Inflammatory macrophage treated with lipopolysaccharide for 1 hour (primary cell): Measurements from ENCODE around the gene PHKG2.

Source experiments
- DNase-seq, 2 donors: peaks; one replicate each; pipeline ENCODE4 v3.0.0-alpha.2; 2020 to 2022

Gene PHKG2

DNA sequence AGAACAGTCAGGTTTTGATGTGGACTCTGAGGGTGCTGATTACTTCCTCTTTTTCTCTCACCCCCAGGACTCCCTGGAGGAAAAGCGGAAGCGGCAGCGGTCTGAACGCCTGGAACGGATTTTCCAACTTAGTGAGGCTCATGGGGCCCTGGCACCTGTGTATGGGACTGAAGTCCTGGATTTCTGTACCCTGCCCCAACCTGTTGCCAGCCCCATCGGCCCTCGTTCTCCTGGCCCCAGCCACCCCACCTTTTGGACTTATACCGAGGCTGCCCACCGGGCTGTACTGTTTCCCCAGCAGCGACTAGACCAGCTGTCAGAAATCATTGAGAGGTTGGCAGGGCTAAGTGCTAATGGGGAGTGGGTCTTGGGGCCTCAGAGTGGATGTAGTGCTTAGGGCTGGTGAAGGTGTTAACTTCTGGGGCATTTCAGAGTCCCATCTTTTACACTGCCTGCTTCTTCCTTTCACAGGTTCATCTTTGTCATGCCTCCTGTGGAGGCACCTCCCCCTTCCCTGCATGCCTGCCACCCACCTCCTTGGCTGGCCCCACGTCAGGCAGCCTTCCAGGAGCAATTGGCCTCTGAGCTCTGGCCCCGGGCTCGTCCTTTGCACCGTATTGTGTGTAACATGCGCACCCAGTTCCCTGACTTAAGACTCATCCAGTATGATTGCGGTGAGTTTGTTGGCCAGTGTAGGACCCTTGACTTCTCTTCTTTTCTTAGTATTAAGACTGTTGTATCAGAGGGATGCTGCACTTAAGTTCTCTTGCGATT is 19.1 kb upstream of the PHKG2 start:
- peak; percentile 77 to 80 for DNase-seq

DNA sequence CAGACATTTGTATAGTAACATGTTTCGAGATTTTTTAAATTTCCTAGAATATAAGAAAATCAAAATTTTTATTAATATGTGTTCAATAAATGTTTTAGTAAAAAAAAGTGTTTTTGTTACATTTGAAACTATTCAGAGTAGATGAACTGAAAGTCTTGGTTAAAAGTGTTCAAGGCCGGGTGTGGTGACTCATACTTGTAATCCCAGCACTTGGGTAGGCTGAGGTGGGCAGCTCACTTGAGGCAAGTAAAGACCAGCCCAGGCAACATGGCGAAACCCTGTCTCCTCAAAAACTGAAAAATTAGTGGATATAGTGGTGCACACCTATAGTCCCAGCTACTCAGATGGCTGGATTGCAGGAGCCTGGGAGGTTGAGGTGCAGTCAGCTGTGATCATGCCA is 16.8 kb upstream of the PHKG2 start:
- DNase-seq: no peak

DNA sequence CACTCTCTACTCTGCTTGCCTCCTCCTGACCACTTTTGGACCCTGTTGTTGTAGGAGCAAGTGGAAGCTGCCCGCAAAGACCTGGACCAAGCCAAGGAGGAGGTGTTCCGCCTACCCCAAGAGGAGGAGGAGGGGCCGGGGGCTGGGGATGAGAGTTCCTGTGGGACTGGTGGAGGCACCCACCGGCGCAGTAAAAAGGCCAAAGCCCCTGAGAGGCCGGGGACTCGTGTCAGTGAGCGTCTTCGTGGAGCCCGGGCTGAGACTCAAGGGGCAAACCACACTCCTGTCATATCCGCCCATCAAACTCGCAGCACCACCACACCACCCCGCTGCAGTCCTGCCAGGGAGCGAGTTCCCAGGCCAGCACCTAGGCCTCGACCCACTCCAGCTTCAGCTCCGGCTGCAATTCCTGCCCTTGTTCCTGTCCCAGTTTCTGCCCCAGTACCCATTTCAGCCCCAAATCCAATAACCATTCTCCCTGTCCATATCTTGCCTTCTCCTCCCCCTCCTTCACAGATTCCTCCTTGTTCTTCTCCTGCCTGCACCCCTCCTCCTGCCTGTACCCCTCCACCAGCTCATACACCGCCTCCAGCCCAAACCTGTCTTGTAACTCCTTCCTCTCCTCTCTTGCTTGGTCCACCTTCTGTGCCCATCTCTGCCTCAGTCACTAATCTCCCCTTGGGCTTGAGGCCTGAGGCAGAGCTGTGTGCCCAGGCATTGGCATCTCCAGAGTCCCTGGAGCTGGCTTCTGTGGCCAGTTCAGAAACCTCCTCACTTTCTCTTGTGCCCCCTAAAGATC is 11.0 kb upstream of the PHKG2 start:
- DNase-seq: no peak

DNA sequence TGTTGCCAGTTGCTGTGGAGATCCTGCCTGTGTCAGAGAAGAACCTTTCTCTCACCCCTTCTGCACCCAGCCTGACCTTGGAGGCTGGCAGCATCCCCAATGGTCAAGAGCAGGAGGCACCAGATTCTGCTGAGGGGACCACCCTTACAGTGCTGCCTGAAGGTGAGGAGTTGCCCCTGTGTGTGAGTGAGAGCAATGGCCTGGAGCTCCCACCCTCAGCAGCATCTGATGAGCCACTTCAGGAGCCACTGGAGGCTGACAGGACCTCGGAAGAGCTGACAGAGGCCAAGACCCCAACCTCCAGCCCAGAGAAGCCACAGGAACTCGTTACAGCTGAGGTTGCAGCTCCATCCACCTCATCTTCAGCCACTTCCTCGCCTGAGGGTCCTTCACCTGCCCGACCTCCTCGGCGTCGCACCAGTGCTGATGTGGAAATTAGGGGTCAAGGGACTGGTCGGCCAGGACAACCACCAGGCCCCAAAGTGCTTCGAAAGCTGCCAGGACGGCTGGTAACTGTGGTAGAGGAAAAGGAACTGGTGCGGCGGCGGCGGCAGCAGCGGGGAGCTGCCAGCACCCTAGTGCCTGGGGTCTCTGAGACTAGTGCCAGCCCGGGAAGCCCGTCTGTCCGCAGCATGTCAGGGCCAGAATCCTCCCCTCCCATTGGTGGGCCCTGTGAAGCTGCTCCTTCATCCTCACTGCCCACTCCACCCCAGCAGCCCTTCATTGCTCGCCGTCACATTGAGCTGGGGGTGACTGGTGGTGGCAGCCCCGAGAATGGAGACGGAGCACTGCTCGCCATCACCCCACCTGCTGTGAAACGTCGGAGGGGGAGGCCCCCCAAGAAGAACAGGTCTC is 10.2 kb upstream of the PHKG2 start:
- no peak for DNase-seq

DNA sequence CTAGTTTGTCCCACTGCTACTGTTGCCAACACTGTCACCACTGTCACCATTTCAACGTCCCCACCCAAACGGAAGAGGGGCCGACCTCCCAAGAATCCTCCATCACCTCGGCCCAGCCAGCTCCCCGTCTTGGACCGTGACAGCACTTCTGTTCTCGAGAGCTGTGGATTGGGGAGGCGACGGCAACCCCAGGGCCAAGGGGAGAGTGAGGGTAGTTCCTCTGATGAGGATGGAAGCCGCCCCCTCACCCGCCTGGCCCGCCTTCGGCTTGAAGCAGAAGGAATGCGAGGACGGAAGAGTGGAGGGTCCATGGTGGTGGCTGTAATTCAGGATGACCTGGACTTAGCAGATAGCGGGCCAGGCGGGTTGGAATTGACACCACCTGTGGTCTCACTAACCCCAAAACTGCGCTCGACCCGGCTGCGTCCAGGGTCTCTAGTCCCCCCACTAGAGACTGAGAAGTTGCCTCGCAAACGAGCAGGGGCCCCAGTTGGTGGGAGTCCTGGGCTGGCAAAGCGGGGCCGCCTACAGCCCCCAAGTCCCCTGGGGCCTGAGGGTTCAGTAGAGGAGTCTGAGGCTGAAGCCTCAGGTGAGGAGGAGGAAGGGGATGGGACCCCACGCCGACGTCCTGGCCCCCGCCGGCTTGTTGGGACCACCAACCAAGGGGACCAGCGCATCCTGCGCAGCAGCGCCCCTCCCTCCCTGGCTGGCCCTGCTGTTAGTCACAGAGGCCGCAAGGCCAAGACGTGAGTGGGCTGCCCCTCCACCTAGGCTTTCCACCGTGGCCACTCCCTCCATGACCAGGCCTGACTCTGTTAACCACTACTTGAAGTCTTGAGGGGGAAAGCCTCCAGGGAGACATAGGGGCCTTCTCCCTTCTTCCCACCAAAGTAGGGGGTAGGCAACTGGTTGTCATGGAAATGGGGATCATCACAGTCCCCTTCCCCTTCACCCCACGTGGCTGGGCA is 9.0 kb upstream of the PHKG2 start:
- no peak for DNase-seq

DNA sequence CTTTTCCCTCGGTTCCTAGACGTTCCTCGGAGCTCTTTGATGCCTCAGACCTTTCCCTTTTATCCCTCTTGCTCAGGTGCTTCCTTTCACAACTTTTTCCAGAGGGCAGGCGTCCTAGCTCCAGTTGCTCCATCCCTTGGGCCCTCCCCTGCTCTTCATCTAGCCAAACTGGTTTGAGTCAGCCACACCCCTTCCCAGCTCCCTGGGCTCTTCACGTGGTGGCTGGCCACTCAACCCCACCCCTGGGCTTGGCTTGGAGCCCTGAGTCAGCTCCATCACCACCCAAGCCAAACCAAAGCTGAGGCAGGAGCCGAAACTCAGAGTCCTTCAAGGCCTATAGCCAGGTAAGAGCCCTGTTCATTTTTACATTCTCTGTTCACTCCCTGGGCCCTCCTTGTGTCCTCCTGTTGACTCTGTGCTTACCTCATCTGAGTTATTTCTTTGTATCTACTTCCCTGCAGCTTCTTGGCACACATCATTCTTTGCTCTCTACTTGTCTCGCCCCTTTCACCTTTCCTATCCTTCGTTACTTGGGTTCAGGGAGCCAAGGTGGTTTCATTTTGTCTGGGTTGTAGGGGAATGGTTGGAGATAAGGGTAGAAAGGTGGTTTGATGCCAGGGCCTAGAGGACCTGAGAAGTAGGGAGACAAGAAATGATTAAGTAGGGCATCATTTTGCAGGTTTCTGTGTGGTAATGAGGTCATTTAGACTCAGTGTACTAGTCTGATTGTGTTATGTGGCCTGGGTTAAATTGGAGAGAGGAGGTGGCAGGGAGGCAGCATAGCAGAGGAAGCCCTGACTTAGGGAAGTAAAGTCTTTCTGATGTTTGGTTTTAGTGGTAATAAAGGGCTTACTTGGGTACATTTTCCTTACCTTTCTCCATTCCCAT is 7.6 kb upstream of the PHKG2 start:
- no peak for DNase-seq

DNA sequence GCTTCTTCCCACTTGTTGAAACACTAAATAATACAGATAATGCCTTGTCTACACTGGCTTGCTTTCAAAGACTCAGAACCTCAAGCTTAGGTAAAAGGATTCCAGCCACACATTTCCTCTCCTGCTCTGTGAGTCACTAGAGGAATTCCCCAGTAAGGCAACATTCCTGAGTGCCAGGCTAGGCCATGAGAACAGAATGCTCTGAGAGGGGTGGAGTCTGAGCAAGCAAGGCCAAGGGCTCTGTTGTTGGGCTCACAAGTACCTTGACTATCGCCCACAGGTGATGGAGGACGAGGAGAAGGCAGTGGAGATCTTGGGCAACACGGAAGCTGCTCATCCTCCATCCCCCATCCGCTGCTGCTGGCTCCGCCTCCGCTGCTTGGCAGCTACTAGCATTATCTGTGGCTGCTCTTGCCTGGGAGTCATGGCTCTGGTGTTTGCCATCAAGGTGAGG is 6.7 kb upstream of the PHKG2 start:
- peak in 1 of 2 donors; percentile 40 for DNase-seq

DNA sequence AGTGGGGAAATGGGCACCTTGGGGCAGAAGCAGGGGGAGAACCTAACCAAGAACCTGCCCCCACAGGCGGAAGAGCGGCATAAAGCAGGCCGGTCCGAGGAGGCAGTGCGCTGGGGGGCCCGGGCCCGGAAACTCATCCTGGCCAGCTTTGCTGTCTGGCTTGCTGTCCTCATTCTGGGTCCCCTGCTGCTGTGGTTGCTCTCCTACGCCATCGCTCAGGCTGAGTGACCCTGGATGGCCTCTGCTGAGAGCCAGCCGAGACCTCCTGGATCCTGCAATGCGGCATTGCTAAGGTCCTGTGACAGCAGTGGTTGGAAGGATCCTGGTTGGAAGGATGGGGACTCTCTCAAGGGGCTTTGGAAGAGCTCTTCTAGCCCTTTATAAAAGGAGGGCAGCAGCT is 4.5 kb upstream of the PHKG2 start:
- DNase-seq: no peak

DNA sequence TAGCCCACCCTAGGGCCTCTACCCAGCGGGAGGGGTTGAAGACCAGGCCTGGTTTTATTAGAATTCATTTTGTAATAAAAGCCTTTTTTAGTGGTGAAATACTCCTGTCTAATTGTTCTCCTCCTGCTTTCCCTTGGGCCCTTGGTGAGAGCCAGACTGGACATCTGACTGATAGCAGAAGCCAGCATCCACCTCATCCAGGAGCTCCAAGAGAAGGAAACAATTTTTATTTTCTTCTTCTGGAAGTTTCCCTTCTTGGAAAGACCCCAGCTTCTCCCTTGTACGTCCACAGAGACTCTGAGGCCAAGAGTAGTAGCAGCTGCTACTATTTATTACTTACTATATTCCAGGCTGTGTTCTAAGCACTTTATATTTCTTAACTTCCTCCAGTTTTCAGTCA is 4.0 kb upstream of the PHKG2 start:
- no peak for DNase-seq

DNA sequence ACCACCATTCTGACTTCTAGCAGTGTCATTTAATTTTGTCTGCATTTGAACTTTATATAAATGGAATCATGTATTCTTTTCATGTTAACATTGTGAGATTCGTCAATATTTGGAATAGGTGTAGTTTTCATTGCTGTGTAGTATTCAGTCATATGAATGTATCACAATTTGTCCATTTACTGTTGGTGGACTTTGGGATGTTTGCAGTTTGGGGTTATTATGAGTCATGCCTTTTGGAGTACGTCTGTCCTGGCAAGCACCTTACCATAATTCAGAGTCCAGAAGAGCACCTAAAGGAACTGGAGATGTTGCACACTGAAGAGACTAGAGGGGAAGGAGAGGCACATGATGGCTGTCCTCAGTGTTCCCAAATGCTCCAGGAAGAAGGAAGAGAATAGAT is 3.1 kb upstream of the PHKG2 start:
- no peak for DNase-seq

DNA sequence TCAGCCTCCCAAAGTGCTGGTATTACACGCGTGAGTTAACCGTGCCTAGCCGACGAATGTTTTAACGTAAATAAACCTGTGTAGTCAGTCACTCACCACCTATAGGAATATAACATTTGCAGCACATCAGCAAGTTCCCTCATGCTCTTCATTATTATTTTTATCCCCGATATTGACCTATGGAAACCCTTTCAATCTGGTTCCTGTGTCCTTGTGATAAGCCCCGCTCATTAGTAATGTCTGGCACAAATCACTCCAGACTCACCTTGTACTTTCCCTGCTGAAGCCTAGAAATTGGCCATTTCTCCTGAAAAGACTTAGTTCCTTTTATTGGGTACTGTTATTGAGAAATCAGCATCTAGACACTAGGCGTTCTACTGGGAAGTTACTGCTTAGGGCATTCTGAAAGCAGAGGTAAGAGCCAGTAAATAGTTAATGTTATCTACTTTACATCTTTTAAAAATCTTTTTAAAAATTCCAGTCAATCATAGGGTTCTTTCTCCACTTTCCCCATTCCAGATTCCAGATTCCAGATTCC is 1.5 kb upstream of the PHKG2 start:
- peak; percentile 53 to 68 for DNase-seq

DNA sequence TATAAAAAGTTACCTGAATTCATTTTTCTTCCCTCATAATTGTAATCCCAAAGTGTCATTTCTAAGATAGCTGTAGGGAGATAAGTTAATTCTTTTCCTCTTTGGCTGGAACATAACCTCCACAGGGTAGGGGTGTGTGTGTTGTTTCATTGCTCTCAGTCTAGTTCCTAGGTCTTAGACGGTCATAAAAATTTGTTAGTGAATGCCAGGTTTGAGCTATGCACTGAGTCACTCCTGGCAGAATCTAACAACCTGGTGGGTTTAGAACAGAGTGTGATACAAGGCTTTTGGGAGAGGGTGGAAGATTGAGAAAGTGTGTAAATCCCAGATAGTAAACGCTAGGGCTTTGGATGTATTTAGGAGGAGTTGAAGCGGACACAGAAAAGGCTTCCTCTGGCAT is 894 bp upstream of the PHKG2 start:
- DNase-seq: no peak

DNA sequence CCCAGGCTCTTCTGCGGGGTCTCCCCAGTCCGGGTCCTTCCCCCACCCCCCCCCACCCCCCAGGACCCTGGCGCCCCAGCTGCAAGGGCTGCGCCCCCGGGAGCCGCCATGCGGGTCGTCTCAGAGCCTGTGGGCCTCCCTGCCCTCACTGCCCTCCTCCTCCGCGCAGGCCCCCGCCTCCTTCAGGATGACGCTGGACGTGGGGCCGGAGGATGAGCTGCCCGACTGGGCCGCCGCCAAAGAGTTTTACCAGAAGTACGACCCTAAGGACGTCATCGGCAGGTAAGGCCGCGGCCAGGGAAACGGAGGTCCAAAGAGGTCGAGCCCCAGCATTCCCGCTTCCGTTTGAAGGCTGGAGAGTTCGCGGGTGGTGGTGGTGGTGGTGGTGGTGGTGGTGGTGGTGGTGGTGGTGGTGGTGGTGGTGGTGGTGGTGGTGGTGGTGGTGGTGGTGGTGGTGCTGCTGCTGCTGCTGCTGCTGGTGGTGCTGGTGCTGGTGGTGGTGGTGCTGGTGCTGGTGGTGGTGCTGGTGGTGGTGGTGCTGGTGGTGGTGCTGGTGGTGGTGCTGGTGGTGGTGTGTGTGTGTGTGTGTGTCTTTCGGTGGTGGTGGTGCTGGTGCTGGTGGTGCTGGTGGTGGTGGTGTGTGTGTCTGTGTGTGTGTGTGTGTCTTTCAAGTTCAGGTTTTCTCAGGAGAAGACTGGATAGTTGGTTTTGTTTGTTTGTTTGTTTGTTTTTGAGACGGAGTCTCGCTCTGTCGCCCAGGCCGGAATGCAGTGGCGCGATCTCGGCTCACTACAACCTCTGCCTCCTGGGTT is 615 bp downstream of the PHKG2 start:
- DNase-seq: no peak

DNA sequence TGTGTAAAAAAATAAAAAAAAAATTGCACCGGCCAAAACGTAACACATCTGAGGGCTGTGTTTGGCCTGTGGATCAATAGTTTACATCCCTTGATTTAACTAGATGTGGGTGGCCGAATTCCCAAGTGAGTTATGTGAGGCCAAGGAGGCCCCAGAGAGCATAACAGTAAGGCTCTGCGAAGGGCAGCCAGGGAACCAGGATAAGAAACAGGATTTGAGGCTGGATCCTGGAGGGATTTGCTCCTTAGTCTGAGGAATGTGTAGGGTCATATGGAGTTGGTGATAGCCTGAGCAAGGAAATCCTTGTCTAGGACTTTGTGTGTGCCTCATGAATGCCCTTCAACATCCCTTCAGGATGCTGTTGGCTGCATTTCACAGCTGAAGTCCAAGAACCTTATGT is 2.0 kb downstream of the PHKG2 start:
- DNase-seq: no peak

DNA sequence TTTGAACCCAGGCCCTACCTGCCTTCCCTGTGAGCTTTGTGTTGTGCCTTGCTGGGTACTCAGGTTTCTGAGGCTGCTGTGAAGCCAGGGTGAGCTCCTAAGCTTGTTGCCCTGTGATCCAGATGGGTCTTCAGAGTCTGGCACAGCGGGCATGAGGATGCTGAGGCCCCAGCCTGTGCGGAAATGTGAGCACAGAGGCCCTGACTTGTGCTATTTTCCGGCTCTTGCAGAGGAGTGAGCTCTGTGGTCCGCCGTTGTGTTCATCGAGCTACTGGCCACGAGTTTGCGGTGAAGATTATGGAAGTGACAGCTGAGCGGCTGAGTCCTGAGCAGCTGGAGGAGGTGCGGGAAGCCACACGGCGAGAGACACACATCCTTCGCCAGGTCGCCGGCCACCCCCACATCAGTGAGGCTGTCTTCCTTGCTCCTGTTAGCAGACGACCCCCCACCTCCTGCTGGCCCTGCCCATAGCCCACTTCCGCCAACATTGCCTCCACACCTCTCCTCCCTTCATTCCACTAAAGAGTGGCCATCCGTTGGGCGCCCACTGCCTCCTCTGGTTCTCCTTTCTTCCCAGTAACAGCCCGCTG is 2.7 kb downstream of the PHKG2 start:
- no peak for DNase-seq

DNA sequence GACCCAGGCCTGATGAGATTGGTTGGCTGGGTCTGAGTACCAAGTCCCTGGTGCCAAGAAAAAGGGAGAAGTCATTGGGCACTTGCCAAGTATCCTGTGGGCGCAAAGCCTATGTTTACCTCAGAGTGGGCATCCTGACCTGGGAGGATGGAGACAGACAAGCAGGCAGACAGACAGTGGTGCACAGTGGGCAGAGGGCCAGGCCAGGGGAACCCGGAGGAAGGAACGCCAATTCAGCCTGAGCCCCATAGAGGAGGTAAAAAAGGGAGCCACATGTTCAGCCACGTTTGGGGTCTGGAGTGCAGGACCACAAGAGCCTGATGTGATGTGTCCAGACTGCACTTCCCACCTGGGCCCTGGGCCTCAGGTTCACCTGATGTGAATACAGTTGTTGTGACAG is 5.4 kb downstream of the PHKG2 start:
- no peak for DNase-seq

DNA sequence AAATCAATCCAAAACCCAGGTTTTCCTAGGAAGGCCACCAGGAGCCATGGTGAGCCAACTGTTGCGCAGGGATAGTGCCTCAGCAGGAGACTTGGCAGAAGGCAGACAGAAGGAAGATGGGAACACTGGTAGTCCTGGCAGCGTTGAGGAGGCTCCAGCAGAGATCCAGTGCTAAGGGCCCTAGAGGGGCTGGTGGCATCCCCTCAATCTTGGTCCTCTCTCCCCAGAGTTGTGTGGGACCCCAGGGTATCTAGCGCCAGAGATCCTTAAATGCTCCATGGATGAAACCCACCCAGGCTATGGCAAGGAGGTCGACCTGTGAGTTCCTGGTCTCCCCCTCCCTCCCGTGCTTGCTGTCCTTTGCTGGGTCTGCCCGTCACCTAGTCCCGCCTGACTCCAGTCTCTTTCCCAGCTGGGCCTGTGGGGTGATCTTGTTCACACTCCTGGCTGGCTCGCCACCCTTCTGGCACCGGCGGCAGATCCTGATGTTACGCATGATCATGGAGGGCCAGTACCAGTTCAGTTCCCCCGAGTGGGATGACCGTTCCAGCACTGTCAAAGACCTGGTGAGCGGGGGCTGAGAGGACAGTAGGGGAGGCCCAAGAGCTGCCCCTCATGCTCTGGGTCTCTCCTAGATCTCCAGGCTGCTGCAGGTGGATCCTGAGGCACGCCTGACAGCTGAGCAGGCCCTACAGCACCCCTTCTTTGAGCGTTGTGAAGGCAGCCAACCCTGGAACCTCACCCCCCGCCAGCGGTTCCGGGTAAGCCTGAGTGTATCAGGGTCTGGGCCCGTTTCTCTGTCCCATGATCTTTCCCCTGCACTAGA is 7.9 kb downstream of the PHKG2 start:
- no peak for DNase-seq

DNA sequence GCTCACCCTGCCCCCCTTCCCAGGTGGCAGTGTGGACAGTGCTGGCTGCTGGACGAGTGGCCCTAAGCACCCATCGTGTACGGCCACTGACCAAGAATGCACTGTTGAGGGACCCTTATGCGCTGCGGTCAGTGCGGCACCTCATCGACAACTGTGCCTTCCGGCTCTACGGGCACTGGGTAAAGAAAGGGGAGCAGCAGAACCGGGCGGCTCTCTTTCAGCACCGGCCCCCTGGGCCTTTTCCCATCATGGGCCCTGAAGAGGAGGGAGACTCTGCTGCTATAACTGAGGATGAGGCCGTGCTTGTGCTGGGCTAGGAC is 8.5 kb downstream of the PHKG2 start:
- DNase-seq: no peak

DNA sequence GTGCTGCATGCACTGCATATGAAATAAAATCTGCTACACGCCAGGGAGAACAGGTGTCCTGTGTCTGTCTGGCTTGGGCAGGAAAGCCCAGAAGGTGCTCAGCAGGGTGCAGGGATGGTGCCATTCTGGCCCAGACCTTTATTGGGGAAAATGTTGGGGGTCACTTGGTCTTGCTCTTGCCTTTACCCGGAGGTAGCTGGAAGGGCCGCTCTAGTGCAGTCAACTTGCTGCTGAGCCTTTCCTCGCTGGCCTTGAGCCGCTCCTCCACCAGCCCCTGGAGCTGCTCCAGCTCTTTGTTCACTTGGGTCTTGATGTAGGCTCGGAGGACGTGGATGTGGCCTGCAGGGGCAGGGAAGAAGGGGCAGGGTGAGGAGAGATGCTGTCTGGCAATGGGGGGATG is 9.1 kb downstream of the PHKG2 start:
- no peak for DNase-seq
